Bronchial epithelial cell (primary cell): ENCODE data around the gene GNAS-AS1. TPM values are rescaled to one million over a fixed set of nuclear protein-coding genes. Genes with fewer than 3 reads are reported as not detected.

ENCODE experiments used
- DNase-seq: peaks from one replicate; pipeline ENCODE4 v3.0.0-alpha.2; 2010; ENCODE audit warnings: low read depth
- FAIRE-seq: peaks from 2 replicates; lab custom pipeline; 2011; peaks lifted over from hg19 to GRCh38; lab: Jason Lieb, UNC
- H3K27me3 ChIP-seq: 2 replicates; pipeline ENCODE4 v1.5.1; 2011; ENCODE audit warnings: low read length; ENCODE audit not compliant: control insufficient read depth, insufficient read depth
- H3K36me3 ChIP-seq: 2 replicates; pipeline ENCODE4 v1.5.1; 2011; ENCODE audit warnings: low read length; ENCODE audit not compliant: control insufficient read depth, insufficient read depth
- H3K4me3 ChIP-seq: 2 replicates; pipeline ENCODE4 v1.5.1; 2011; ENCODE audit warnings: mild to moderate bottlenecking, low read depth, low read length, control low read depth
- CTCF ChIP-seq: IDR thresholded peaks from 2 replicates; pipeline ENCODE4 v1.5.1; 2011; ENCODE audit warnings: mild to moderate bottlenecking, moderate library complexity, low read length, control low read depth, inconsistent platforms; ENCODE audit not compliant: insufficient read depth, severe bottlenecking
- total RNA-seq: library from RNA; depleted of rRNA; stranded (reverse); fragments of >200 nt; gene quantifications from 2 replicates; pipeline ENCODE4 v1.2.1, GENCODE V29; 2014

The GNAS-AS1 gene
- total RNA-seq, 1 donor from 2014 or later, result 1.3 TPM

DNA sequence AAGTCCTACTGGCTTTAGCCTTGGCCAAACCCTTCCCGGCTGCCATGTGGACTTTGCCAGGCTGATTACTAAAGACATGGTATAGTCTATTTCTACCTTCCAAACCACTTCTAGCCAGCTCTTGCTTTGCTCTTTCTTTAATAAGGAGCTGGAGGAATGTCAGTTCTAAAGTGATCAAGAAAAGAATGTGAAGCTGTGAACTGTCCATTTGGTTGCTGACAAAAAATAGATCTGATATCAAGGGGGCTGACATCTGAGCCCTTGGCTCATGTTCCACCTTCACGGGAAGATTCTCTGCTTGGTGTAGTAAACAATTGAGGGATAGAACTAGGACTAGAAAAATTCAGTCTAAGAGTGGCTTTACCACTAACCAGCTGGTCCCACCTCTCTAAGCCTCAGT, 22.6 kb downstream of the GNAS-AS1 start:
- Histone ChIP-seq H3K36me3 (peaks cover 1% of the 10 kb centered on the region), H3K27me3 (no peaks in the 10 kb centered on the region), H3K4me3 (no peak overlapping the region)
- no peak for DNase-seq
- no peak for FAIRE-seq
- TF ChIP-seq CTCF, result no peak

- H3K36me3 ChIP-seq, result peaks cover 1% of the 10 kb centered on the region
- no peak for TF ChIP-seq CTCF
- no peak for FAIRE-seq
- H3K27me3 ChIP-seq, result no peaks in the 10 kb centered on the region
- no peak for DNase-seq
- no peak overlapping the region for H3K4me3 ChIP-seq
Observed at GRCh38 chr20:58826271-58826670, 24.4 kb downstream of the GNAS-AS1 start.

DNA sequence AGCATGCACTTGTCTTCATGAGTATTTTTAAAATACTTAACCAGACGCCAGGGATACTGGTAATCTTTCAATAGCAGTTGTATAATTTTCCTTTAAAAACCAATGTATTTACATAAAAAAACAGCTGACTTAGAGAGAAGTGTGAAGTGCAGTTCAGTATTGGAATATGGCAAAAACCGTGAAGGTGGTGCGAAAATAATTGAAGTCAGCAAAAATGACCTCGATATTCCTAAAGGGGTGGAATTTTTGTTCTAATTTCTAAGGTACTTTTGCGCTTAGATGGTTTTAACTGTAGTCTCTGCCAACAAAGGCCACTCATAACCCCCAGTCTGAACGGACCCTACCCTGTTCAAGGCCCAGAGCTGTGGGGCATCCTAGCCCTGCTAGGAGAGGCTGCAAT, 25.3 kb downstream of the GNAS-AS1 start:
- FAIRE-seq (no peak), DNase-seq (no peak)
- TF ChIP-seq CTCF, result no peak
- Histone ChIP-seq H3K27me3 (no peaks in the 10 kb centered on the region), H3K4me3 (no peak overlapping the region), H3K36me3 (peaks cover 1% of the 10 kb centered on the region)

DNA sequence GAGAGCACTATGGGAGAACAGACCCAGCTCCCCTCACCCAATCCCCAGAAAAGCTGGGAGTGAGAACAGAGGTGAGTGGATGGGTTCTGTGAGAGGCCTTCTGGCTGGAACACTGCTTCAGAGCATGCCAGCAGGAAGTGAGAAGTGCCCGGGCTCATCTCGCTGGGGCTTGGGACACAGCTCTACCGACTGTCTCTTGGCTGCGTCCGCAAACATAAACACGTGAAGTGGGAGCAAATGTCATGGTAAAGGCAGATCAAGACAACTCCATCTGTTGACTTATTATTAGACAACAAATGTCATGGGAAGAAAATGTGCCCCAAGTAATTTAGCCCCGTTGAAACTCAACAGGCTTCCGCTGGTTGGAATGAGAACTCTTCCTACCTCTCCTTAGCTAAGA, 25.9 kb downstream of the GNAS-AS1 start:
- FAIRE-seq (no peak), DNase-seq (no peak)

GRCh38 chr20:58822748-58823730, 27.7 kb downstream of the GNAS-AS1 start:
- TF ChIP-seq CTCF, result no peak
- DNase-seq (no peak), FAIRE-seq (no peak)
- no peaks in the 10 kb centered on the region for H3K27me3 ChIP-seq
- no peak overlapping the region for H3K4me3 ChIP-seq
- H3K36me3 ChIP-seq, result peaks cover 1% of the 10 kb centered on the region

More for the DNA sequence above, 25.9 kb downstream of the GNAS-AS1 start:
- Histone ChIP-seq H3K27me3 (no peaks in the 10 kb centered on the region), H3K4me3 (no peak overlapping the region), H3K36me3 (peaks cover 1% of the 10 kb centered on the region)
- no peak for TF ChIP-seq CTCF
